Metanephros (tissue), 2 donors: ENCODE results near the gene MSMP. TPM values are rescaled to one million over a fixed set of nuclear protein-coding genes. Genes with fewer than 3 reads are reported as not detected.

ENCODE experiments used
- small RNA-seq: library from RNA; depleted of rRNA; stranded (forward); fragments of <200 nt; gene quantifications from one replicate; pipeline ENCODE3, GENCODE V24; 2014; ENCODE audit warnings: low replicate concordance
- total RNA-seq: library from RNA; depleted of rRNA; stranded (reverse); fragments of >200 nt; gene quantifications from one replicate; pipeline ENCODE4 v1.2.3, GENCODE V29; 2014

The MSMP gene
- not detected for total RNA-seq

GRCh38 chr9:35754264-35754663 lies at the start of gene MSMP:
TSS of gene MSMP (minus strand) at chr9:35754276. CDS start at chr9:35754129, 147 bp downstream.

DNA sequence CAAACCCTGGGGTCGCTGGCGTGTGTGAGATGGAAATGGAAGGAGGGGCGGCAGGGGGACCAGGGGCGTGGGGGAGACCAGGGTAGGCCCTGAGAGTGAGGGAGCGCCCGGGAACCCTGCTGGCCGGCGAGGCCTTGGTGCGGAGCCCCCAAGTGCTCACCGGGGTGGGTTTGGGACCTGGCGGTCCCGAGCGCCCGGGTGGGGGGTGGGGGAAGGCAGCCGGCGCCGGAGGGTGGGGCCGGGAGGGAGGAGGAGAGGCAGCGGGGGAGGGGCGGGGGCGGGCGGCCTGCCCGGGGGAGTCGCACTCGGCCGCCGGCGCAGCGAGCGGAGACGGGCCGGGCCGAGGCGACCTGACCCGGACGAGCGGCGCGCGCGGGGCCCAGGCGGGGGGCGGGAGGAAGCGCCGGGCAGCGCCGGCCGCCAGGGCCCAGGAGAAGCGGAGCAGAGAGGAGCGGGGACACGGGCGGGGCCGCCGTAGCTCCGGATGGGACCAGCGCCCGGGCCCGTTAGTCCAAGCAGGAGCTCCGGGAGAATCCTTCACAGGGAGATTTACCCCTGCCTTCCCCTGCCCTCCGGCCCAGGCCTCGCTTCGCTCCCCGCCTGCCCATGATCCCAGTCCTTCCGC lies 37.3 kb upstream of the MSMP start, which contains the start of gene NPR2:
Gene NPR2, plus strand, starts transcription at position 295 of the 625 bp plus-strand sequence. CDS start 818 bp downstream, outside the sequence.

GRCh38 chr9:35748858-35749514 lies 5.1 kb downstream of the MSMP start, which contains the start of the genes GBA2 and RGP1:
TSS of gene GBA2 (minus strand) at chr9:35749228. CDS start at chr9:35748704, 524 bp downstream.
TSS of gene RGP1 (plus strand) at chr9:35749287. CDS start at chr9:35749756, 469 bp downstream.

DNA sequence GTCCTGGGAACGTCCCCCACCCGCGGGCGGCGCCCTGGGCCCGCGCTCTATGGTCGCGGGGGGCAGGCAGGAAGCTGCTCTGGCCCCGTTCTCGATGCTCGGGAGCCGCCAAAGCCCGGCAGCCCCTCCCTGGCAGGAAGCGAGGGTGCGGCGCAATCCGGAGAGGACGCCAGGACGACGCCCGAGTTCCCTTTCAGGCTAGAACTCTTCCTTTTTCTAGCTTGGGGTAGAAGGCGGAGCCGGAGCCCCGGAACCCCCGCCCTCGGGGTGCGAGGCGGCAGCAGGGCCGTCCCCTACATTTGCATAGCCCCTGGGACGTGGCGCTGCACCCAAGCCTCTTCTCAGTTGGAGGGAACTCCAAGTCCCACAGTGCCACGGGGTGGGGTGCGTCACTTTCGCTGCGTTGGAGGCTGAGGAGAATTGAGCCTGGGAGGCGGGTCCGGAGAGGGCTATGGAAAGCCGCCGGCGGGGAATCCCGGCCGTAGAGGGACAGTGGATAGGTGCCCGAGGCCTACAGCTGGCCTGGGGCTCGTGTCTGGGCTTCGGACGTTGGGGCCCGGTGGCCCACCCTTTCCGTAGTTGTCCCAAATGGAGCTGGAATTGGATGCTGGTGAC lies 21.8 kb downstream of the MSMP start, which contains the start of the genes CREB3 and TLN1:
Gene CREB3, plus strand, starts transcription at position 482 of the 615 bp plus-strand sequence. Its CDS starts 107 bp downstream, at position 589.
Gene TLN1, minus strand, starts transcription at position 11 of the 615 bp plus-strand sequence. CDS start 6,501 bp downstream, outside the sequence.

Small RNA genes within 50 kb of the gene (small RNA-seq; reads per million reads assigned to genes)
- 0.12 reads per million for gene MIR6853

Other genes starting within 250 kb of the MSMP start
- gene TESK1, start 149.0 kb downstream of the MSMP start, total RNA-seq, result 16.7 TPM
- gene CD72, start 135.9 kb downstream of the MSMP start, total RNA-seq, result 3.3 TPM
- gene SIT1, start 103.3 kb downstream of the MSMP start, total RNA-seq, result 0.41 TPM
- gene RMRP, start 96.3 kb downstream of the MSMP start, total RNA-seq, result 36,863 TPM
- gene CCDC107, start 96.0 kb downstream of the MSMP start, total RNA-seq, result 18.1 TPM
- gene ARHGEF39, start 89.1 kb downstream of the MSMP start, total RNA-seq, result 2.9 TPM
- 0.70 TPM for gene CA9, start 80.3 kb downstream of the MSMP start, total RNA-seq
- gene TPM2, start 64.4 kb downstream of the MSMP start, total RNA-seq, result 665 TPM
- gene TLN1, start 22.1 kb downstream of the MSMP start, total RNA-seq, result 254 TPM
- gene CREB3, start 21.6 kb downstream of the MSMP start, total RNA-seq, result 25.6 TPM
- 56.9 TPM for gene GBA2, start 5.0 kb downstream of the MSMP start, total RNA-seq
- 17.8 TPM for gene RGP1, start 5.0 kb downstream of the MSMP start, total RNA-seq
- gene NPR2, start 37.3 kb upstream of the MSMP start, total RNA-seq, result 15.1 TPM
- gene SPAG8, start 58.0 kb upstream of the MSMP start, total RNA-seq, result 2.6 TPM
- 28.6 TPM for gene HINT2, start 60.8 kb upstream of the MSMP start, total RNA-seq
- not detected for gene FAM221B, start 74.5 kb upstream of the MSMP start, total RNA-seq
- 18.6 TPM for gene TMEM8B, start 75.0 kb upstream of the MSMP start, total RNA-seq
- gene OR13J1, start 116.1 kb upstream of the MSMP start, total RNA-seq, result not detected
- gene HRCT1, start 151.9 kb upstream of the MSMP start, total RNA-seq, result not detected
- gene SPAAR, start 155.2 kb upstream of the MSMP start, total RNA-seq, result 1.8 TPM
- not detected for gene OR2S2, start 203.9 kb upstream of the MSMP start, total RNA-seq